ENCODE measurements around the gene UCHL5. TPM values are rescaled to one million over a fixed set of nuclear protein-coding genes. Genes with fewer than 3 reads are reported as not detected.

UCHL5 gene
- total RNA-seq, 1 donor from 2014 or later = 24.9 TPM

DNA sequence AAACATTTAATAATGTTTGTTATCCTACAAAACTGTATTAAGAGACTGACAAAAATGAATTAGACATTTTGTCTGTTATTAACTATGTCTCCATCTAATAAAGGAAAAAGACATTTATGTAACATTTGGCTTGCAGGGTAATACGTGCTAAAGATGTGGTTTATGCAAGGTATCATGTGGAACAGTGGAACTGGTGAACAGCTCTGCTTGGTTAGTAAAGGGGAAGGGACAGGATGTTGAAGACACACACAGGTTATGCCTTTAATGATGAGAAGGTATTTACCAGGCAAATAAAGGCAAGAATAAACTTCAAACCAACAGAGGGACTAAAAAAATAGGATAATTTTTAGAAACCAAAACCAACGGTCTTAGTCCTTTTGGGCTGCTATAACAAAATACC, 93.1 kb downstream of the UCHL5 start:
- Mint-ChIP-seq H3K27ac (ENCODE audit: unreplicated experiment) (peak overlapping the region; percentile 62), H3K36me3 (ENCODE audit: low read depth, unreplicated experiment) (no peaks in the 10 kb centered on the region), H3K4me3 (ENCODE audit: unreplicated experiment) (no peak overlapping the region)

DNA sequence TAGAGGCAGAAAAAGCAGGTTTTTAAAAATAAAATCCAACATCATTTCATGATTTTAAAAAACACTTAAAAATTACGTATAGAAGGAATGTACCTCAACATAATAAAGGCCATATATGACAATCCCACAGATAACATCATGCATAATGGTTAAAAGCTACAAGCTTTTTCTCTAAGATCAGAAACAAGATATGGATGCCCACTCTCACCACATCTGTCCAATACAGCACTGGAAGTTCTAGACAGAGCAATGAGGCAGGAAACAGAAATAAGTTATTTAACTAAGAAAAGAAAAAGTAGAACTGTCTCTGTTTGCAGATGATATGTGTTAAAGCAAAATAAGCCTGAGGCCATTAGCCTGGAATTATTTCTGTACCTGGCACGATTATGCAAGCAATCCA, 96.3 kb downstream of the UCHL5 start:
- Mint-ChIP-seq H3K9me3 (ENCODE audit: unreplicated experiment) (no peaks in the 10 kb centered on the region), H3K36me3 (ENCODE audit: low read depth, unreplicated experiment) (no peaks in the 10 kb centered on the region), H3K4me3 (ENCODE audit: unreplicated experiment) (no peak overlapping the region), H3K27me3 (ENCODE audit: unreplicated experiment) (no peaks in the 10 kb centered on the region), H3K4me1 (ENCODE audit: unreplicated experiment) (peaks cover 8% of the 10 kb centered on the region), H3K27ac (ENCODE audit: unreplicated experiment) (no peak overlapping the region)
- no peak for DNase-seq (ENCODE audit: low spot score)
- TF ChIP-seq CTCF (IDR thresholded peaks at IDR 0.05; ENCODE audit: unreplicated experiment) = no peak

More for the DNA sequence above, 93.1 kb downstream of the UCHL5 start:
- Mint-ChIP-seq H3K27me3 (ENCODE audit: unreplicated experiment) (no peaks in the 10 kb centered on the region), H3K4me1 (ENCODE audit: unreplicated experiment) (peaks cover 22% of the 10 kb centered on the region), H3K9me3 (ENCODE audit: unreplicated experiment) (no peaks in the 10 kb centered on the region)
- no peak for TF ChIP-seq CTCF (IDR thresholded peaks at IDR 0.05; ENCODE audit: unreplicated experiment)
- no peak for DNase-seq (ENCODE audit: low spot score)

Other genes starting within 250 kb of the UCHL5 start
- 144 TPM for gene RO60, start 252 bp upstream of the UCHL5 start, total RNA-seq (ENCODE audit: unreplicated experiment)
- gene GLRX2, start 46.1 kb upstream of the UCHL5 start, total RNA-seq (ENCODE audit: unreplicated experiment) = 11.0 TPM
- 45.2 TPM for gene CDC73, start 62.7 kb upstream of the UCHL5 start, total RNA-seq (ENCODE audit: unreplicated experiment)
- 0.10 TPM for gene B3GALT2, start 127.3 kb upstream of the UCHL5 start, total RNA-seq (ENCODE audit: unreplicated experiment)